Activated naive CD8-positive, alpha-beta T cell treated with anti-CD3 and anti-CD28 coated beads, Interleukin-2, amount 10 ng/mL, durations not matched to agents 7 days and 5 days (primary cell): ENCODE measurements around the gene DNAJB8. TPM values are rescaled to one million over a fixed set of nuclear protein-coding genes. Genes with fewer than 3 reads are reported as not detected.

ENCODE experiments used
- ATAC-seq: fragments of 150-1000 bp; cut with Tn5 transposase; one replicate; pipeline ENCODE4 v1.10.0; 2021; ENCODE audit warnings: low read depth, moderate library complexity
- POLR2A ChIA-PET: fragments of 350-600 bp; sonication (Branson Sonifier 250); formaldehyde crosslinking; loops from one replicate; lab custom pipeline; 2021; ENCODE audit warnings: antibody characterized with exemption; lab: Charles Lee
- DNase-seq: peaks from one replicate; pipeline ENCODE4 v3.0.0; 2021
- H3K27ac Mint-ChIP-seq: one replicate; pipeline ENCODE4 v1.8.0; 2022; ENCODE audit warnings: mild to moderate bottlenecking, mixed read lengths
- H3K27me3 Mint-ChIP-seq: one replicate; pipeline ENCODE4 v1.8.0; 2022; ENCODE audit warnings: mild to moderate bottlenecking, moderate library complexity, mixed read lengths
- H3K36me3 Mint-ChIP-seq: one replicate; pipeline ENCODE4 v1.8.0; 2021; ENCODE audit warnings: mild to moderate bottlenecking, mixed read lengths
- H3K4me1 Mint-ChIP-seq: one replicate; pipeline ENCODE4 v1.8.0; 2021; ENCODE audit warnings: mixed read lengths
- H3K4me3 Mint-ChIP-seq: one replicate; pipeline ENCODE4 v1.8.0; 2022; ENCODE audit warnings: mild to moderate bottlenecking, moderate library complexity, mixed read lengths
- H3K9me3 Mint-ChIP-seq: one replicate; pipeline ENCODE4 v1.8.0; 2021; ENCODE audit warnings: mixed read lengths
- total RNA-seq, 2 experiments: library from RNA; stranded (reverse); gene quantifications; one replicate each; pipeline ENCODE4 v1.2.3, GENCODE V29; 2021

The DNAJB8 gene
- total RNA-seq, 2 experiments from 2014 or later: not detected

DNA sequence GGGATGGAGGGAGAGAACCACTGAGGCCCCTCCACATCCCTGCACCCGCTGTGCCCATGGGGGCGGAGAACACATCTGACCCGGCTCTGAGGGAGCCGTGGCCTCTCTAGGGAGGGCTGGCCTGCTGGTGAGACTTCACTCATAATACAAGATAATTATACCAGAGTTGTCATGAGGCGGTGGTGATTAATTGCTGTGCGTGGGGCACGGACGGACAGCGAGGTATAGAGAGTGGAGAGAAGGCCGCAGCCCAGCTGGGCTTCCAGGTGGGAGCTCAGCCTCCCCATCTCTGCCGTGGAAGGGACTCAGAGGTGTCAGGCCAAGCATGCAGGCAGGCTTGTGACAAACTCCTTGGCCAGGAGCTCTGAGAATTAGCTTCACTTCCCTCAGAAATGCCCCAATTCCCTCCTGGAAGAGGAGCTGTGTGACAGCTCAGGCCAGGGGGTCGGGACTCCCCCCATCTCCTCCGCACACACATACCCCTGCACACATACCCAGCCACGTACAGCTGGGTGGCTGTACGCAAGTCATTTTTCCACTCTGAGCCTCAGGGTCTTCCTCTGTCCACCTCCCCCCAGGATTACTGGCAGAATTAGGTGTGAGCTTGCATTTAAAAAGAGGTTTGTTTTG lies 32.3 kb upstream of the DNAJB8 start:
- Mint-ChIP-seq H3K27ac (no peak overlapping the region), H3K4me1 (peaks cover 2% of the 10 kb centered on the region), H3K36me3 (no peaks in the 10 kb centered on the region), H3K9me3 (no peaks in the 10 kb centered on the region), H3K4me3 (peak overlapping the region; percentile 18), H3K27me3 (peaks cover 68% of the 10 kb centered on the region)
- ATAC-seq (no peak), DNase-seq (no peak)
- POLR2A ChIA-PET: no interaction called here

DNA sequence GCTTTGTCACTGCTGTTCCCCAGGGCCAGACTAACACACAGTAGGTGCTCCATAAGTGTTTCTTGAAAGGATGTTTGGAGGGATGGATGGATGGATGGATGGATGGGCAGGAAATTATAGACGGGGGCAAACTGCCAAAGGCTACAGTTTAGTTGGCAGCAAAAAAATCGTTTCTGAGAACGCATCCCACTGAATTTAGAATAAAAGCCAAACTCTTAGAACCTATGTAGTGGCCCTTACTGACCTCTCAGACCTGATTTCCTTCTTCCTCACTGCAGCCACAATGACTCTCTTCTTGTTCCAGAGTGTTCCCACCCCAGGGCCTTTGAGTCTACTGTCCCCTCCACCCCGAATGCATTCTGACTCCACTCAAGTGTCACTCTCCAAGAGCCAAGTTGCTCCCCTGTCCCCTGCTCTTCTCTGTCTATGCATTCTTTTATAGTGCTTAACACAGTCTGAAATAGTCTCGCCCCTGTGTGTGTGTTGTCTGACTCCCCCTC lies 31.5 kb upstream of the DNAJB8 start:
- H3K4me3 Mint-ChIP-seq: peak overlapping the region; percentile 18
- H3K36me3 Mint-ChIP-seq: no peaks in the 10 kb centered on the region
- no peaks in the 10 kb centered on the region for H3K9me3 Mint-ChIP-seq
- peaks cover 74% of the 10 kb centered on the region for H3K27me3 Mint-ChIP-seq
- POLR2A ChIA-PET: no interaction called here
- no peak overlapping the region for H3K27ac Mint-ChIP-seq
- ATAC-seq (no peak), DNase-seq (no peak)
- peaks cover 4% of the 10 kb centered on the region for H3K4me1 Mint-ChIP-seq

DNA sequence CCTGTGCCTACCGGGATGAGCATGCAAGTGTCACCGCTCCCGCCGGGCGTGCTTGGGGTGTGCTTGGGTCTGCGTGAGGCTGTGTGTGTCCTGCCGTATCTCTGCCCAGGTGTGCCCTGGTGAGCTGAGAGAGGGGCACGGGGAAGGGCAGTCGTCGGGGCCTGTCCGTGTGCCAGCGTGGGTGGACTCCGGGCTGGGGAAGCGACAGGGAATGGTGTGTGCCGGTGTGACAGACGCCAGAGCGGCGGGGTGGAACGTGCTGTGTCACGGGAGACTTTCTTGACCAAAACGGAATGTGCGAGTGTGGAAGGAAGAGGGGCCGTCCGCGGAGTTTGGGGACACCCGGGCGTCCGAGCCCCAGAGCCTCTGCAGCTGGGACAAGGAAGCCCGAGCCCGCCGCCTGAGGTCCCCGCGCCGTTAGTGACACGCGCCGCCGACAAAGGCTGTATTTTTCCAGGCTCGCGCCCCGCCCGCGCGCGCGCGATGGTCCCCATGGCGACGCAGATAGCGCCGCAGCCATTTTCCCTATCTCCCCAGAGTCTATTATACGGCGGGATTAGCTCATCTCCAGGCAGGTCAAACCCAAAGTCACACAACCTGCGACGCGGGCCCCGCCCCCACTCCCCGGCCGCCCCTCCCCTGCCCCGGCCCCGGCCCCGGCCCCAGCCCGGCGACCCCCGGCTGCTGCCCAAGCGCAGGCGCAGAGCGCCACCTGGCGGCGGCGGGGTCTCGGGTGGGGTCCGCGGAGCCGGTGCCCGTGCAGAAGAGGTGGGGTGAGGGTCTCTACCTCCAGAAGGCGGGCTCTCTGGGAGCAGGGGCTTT lies 30.8 kb upstream of the DNAJB8 start:
- no peaks in the 10 kb centered on the region for H3K36me3 Mint-ChIP-seq
- H3K4me3 Mint-ChIP-seq: peak overlapping the region; percentile 72
- H3K4me1 Mint-ChIP-seq: peaks cover 4% of the 10 kb centered on the region
- ATAC-seq: peak; percentile 70
- DNase-seq: peak; percentile 84
- H3K27ac Mint-ChIP-seq: no peak overlapping the region
- no peaks in the 10 kb centered on the region for H3K9me3 Mint-ChIP-seq
- POLR2A ChIA-PET: no interaction called here
- peaks cover 71% of the 10 kb centered on the region for H3K27me3 Mint-ChIP-seq

DNA sequence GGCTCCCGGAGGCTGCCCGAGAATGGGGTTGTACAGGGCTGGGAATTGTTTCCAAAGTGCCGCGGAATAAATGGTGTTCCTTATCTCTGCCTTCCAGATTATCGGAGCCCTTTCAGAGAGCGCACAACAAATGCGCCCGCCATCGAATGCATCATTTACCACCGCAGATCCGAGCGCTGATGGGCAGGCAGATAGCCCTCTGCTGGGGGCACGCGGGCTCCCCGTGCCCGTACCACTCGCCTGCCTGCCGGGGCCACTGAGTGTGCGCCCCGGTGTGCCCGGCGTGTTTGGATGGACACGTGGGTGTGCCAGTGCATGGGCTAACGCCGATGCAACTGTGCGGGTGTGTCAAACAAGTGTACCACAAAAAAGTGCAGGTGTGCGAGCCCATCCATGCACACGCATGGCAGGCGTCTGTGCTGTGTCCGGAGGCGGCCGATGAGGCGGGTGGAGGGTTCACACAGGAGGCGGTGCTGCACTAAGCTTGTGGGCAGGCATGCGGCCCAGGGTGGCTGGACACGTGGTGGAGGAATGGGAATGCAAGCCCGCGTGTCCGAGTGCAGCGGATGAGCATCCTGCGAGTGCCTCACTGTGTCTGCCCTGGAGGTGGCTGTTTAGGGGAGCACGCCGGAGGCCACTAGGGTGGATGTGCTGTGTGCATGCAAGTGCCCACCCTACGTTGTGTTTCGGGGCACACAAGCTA lies 30.1 kb upstream of the DNAJB8 start:
- POLR2A ChIA-PET: no interaction called here
- peaks cover 68% of the 10 kb centered on the region for H3K27me3 Mint-ChIP-seq
- H3K4me1 Mint-ChIP-seq: peaks cover 7% of the 10 kb centered on the region
- no peaks in the 10 kb centered on the region for H3K36me3 Mint-ChIP-seq
- H3K9me3 Mint-ChIP-seq: no peaks in the 10 kb centered on the region
- peak overlapping the region; percentile 72 for H3K4me3 Mint-ChIP-seq
- DNase-seq: no peak
- no peak overlapping the region for H3K27ac Mint-ChIP-seq
- no peak for ATAC-seq

DNA sequence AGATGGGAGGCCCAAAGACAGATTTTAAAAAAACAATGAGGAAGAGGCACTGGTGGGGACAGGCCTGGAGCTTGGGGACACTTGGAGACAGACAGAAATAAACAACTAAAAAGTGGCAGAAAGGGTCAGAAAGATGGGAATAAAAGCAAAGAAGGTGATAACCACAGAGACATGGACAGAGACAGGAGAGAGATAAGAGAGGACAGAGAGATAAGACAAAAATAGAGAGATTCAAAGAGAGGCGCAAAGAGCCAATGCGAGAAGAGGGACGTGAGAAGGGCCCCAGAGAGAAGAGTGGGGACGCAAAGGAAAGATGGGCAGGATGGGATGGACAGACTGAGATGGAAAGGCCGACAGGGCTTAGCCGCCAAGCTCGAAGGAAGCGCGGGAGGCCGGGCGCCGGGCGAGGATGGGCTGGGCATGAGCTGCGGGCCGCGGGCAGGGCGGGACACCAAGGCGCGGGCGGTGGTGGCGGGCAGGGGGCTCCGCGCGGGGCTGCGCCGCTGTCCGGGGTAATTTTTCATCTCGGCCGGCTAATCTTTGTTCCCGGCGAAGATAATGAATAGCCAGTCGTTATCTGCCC lies 29.4 kb upstream of the DNAJB8 start:
- no peak overlapping the region for H3K27ac Mint-ChIP-seq
- ATAC-seq (no peak), DNase-seq (no peak)
- peak overlapping the region; percentile 23 for H3K4me3 Mint-ChIP-seq
- H3K27me3 Mint-ChIP-seq: peaks cover 70% of the 10 kb centered on the region
- no peaks in the 10 kb centered on the region for H3K36me3 Mint-ChIP-seq
- POLR2A ChIA-PET: no interaction called here
- H3K9me3 Mint-ChIP-seq: no peaks in the 10 kb centered on the region
- peaks cover 7% of the 10 kb centered on the region for H3K4me1 Mint-ChIP-seq

DNA sequence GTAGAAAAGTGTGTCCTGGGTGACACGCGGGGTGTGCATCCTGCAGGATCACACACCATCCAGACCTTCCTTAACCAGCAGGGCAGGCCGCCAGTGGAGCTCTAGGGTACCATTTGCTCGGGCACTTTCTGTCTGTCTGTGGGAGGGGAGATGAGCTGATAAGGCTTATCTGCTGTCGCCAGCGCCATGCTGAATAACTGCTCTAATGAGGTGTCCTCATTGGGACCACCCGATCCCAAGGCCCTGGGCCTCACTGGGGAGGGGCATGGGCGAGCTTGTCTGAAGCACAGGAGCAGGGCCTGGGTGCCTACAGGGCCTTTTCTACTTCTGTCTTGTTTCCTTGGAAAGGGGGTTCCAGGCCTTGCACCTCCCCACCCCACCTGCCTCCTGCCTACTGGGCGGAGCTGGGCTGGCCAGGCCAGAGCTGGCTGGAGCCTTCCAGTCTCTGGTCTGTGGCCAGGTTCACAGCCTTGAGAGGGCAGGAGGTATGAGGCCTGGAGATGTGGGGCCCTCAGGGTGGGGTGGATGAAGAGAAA lies 28.8 kb upstream of the DNAJB8 start:
- ATAC-seq (no peak), DNase-seq (no peak)
- Mint-ChIP-seq H3K36me3 (no peaks in the 10 kb centered on the region), H3K9me3 (no peaks in the 10 kb centered on the region), H3K27ac (no peak overlapping the region), H3K27me3 (peaks cover 68% of the 10 kb centered on the region), H3K4me1 (peaks cover 9% of the 10 kb centered on the region), H3K4me3 (no peak overlapping the region)
- POLR2A ChIA-PET: no interaction called here

DNA sequence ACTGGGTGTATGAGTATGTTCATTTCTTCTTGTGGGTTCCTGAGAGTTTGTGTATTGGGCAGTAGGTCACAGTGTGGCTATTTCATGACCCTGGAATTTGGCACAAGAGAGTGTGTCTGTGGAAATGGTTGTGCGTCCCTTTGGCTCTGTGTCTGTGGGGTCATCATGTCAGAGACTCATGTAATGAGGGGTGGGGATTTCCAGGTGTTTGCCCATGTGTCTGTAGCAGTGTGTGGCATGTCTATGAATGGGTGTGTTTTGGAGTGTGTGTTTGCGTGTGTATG lies 27.6 kb upstream of the DNAJB8 start:
- DNase-seq (no peak), ATAC-seq (no peak)
- Mint-ChIP-seq H3K27ac (no peak overlapping the region), H3K9me3 (no peaks in the 10 kb centered on the region), H3K4me1 (peaks cover 10% of the 10 kb centered on the region), H3K4me3 (no peak overlapping the region), H3K36me3 (no peaks in the 10 kb centered on the region), H3K27me3 (peaks cover 71% of the 10 kb centered on the region)
- POLR2A ChIA-PET: no interaction called here

DNA sequence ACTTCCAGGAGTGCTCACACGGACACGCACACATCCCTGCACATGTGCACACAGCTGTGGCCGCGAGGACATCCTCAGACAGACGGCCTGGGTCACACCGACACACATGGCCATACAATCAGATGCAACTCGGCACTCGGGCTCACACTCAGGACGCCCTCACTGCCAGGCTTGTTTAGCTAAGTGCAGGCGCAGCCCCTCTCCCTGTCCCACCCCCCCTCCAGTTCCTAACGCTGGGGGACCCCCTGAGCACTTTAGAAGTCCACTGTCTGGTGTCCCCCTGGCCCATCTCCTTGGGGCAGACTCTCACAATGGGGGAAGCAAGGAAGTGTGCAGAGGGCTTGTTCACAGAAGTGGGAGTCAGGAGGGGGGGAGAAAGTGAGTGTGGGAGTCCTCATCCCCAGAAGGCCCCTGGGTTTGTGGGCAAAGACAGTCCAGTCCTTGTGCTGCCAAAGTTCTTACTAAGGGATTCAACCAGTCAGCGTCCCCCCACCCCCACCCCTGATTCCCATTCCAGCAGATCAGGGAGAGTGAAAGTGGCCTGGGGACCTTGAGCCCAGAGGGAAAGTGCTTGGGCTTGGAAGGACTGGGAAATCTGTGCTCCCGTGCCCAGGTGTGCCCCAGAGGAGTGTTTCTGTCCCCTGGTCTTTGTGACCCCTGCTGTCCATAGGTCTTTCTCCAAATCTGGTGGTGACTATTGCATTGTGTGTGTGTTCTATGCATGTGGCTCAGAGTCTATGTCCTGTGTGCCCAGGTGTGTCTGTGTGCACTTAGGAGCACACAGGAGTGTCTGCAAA lies 27.1 kb upstream of the DNAJB8 start:
- H3K27ac Mint-ChIP-seq: peak overlapping the region; percentile 34
- POLR2A ChIA-PET: no interaction called here
- ATAC-seq: no peak
- DNase-seq: no peak
- H3K27me3 Mint-ChIP-seq: peaks cover 71% of the 10 kb centered on the region
- H3K9me3 Mint-ChIP-seq: no peaks in the 10 kb centered on the region
- H3K4me1 Mint-ChIP-seq: peaks cover 10% of the 10 kb centered on the region
- no peaks in the 10 kb centered on the region for H3K36me3 Mint-ChIP-seq
- no peak overlapping the region for H3K4me3 Mint-ChIP-seq

DNA sequence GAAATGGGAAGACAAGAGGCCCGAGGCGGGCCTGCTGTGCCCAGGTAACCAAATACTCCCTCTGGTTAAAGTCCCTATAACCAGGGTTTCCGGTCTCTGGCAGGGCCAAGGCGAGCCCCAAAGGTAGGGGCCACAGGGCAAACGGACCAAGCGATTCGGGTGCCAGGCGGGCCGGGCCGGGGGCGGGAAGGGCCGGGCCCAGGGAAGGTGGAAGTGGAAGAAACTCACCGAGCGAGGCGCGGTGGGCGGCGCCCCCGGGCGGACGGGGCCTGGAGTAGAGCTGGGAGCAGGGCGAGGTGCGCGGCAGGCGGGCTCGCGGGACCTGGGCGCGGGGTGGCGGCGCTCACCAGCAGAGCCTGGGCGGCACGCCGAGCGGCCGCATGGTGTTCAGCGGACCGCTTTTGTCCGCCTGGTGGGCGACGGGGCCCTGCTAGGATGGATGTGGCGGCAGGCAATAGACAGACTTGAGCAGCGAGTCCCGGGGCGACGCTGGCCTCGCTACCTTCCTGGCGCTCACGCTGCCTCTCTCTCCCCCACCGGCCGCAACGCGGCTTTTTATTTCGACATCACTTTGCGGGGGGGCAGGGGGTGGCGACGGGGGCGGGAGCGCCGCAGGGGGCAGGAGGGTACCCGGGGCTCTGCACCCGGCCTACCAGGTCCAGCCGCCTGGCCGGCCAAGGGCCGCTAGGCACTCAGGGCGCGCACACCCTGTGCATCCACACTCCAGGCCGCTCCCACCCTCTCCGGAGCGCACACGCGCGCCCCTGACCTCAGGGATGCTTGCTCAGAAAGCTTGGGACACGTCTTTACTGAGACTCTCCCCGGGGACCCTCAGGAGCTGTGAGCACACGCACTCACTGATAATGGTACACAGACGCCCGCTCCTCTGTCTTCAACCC lies 26.2 kb upstream of the DNAJB8 start, which contains the start of gene GATA2:
TSS of gene GATA2 (minus strand) at position 531 of the 899 bp plus-strand sequence. CDS start 6,170 bp downstream, outside the sequence.
- POLR2A ChIA-PET: no interaction called here
- DNase-seq (peak; percentile 65), ATAC-seq (peak; percentile 27)
- Mint-ChIP-seq H3K27ac (peak within 1 kb of the TSS; percentile 34), H3K36me3 (no peaks in the 10 kb centered on the region), H3K4me1 (peaks cover 12% of the 10 kb centered on the region), H3K27me3 (peaks cover 74% of the 10 kb centered on the region), H3K4me3 (no peak within 1 kb of the TSS), H3K9me3 (no peaks in the 10 kb centered on the region)

DNA sequence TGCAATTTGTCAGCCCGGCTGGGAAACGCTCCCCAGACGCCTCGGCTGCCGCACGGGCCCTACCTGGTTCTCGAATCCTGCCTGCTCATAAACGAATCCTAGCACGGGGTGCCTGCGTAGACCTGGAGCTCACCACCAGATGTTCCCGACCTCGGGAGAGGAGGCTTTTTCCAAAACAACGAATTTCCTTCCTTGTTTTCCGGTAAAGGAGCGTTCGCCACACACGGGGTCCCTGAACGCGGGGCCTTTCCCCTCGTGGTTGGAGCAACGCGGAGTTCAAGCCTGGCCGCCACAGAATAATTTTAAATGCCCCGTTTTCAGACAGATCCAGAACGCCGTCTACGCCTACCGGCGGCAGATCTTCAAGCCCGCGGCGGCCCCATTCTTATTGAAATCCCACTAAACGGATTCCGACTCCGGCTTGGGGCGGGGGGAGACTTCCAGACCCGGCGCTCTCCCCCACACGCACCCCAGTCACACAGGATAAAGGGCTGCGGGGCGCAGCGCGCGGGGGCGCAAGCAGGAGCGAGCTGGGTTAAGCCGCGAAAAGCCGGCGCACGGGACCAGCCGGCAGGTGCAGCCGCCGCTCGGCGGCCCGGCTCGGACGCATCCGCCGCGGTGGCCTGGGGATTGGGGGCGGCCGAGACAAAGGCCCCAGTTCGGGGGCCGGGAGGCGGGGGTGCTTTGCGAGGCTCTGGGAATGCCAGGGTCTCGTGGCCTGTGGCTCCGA lies 25.4 kb upstream of the DNAJB8 start:
- Mint-ChIP-seq H3K4me1 (peaks cover 14% of the 10 kb centered on the region), H3K36me3 (no peaks in the 10 kb centered on the region), H3K27ac (no peak overlapping the region), H3K27me3 (peaks cover 74% of the 10 kb centered on the region), H3K4me3 (no peak overlapping the region), H3K9me3 (no peaks in the 10 kb centered on the region)
- POLR2A ChIA-PET: no interaction called here
- DNase-seq (peak; percentile 65), ATAC-seq (no peak)

DNA sequence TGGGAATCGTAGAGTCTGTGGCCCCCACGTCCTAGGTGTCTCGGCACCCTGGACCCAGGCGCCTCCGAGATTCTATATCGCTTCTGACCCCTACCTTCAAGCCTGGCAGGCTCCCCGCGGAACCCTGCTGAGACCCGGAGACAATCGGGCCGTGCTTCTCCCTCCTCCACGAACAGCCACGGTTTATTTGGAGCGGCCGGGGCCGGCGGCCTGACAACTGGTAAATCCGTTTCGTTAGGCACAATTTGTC lies 24.9 kb upstream of the DNAJB8 start:
- POLR2A ChIA-PET: no interaction called here
- H3K9me3 Mint-ChIP-seq: no peaks in the 10 kb centered on the region
- no peaks in the 10 kb centered on the region for H3K36me3 Mint-ChIP-seq
- peaks cover 14% of the 10 kb centered on the region for H3K4me1 Mint-ChIP-seq
- ATAC-seq (no peak), DNase-seq (no peak)
- H3K4me3 Mint-ChIP-seq: no peak overlapping the region
- H3K27ac Mint-ChIP-seq: no peak overlapping the region
- peaks cover 76% of the 10 kb centered on the region for H3K27me3 Mint-ChIP-seq
